NB4 (cell line): ENCODE data around the gene APC.

Experiments used
- DNase-seq: peaks from one replicate; pipeline ENCODE4 v3.0.0; 2010; ENCODE audit warnings: low read depth
- H3K4me3 ChIP-seq: one replicate; pipeline ENCODE4 v1.5.1; 2011; ENCODE audit warnings: mild to moderate bottlenecking, low read depth, low read length, moderate library complexity
- MYC ChIP-seq: IDR thresholded peaks from 2 replicates; pipeline ENCODE4 v1.6.1; 2011; ENCODE audit warnings: low read depth, low read length
- POLR2A ChIP-seq: IDR thresholded peaks from 2 replicates; pipeline ENCODE4 v1.6.1; 2011; ENCODE audit warnings: mild to moderate bottlenecking; ENCODE audit not compliant: insufficient read length; ENCODE audit errors: extremely low read depth
- TF ChIP-seq, protein P1 (sequence below): IDR thresholded peaks from one replicate; pipeline ENCODE4 v1.5.1; 2012; ENCODE audit warnings: low read depth, low read length
- TF ChIP-seq, protein P2 (sequence below): IDR thresholded peaks from 2 replicates; pipeline ENCODE4 v1.6.1; 2011; ENCODE audit warnings: low read depth, low read length

Gene APC

DNA sequence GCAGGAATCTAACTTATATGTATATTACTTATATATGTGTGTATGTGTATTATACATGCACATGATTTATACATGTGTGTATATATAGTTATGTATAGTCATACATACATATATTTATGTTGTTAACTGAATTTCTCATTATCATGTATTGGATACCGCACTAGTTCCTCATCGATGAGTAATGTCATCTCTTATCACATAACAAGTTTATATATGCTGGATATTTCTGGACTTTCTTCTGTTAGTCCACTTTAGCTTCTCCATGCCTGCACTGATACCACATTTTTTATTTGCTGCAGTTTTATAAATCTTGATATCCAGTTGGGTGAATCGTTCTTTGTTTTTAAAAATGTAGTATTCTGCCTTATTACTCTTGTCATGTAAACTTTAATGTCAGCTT, 50.2 kb downstream of the APC start:
- no peak for DNase-seq
- TF ChIP-seq, protein P1, sequence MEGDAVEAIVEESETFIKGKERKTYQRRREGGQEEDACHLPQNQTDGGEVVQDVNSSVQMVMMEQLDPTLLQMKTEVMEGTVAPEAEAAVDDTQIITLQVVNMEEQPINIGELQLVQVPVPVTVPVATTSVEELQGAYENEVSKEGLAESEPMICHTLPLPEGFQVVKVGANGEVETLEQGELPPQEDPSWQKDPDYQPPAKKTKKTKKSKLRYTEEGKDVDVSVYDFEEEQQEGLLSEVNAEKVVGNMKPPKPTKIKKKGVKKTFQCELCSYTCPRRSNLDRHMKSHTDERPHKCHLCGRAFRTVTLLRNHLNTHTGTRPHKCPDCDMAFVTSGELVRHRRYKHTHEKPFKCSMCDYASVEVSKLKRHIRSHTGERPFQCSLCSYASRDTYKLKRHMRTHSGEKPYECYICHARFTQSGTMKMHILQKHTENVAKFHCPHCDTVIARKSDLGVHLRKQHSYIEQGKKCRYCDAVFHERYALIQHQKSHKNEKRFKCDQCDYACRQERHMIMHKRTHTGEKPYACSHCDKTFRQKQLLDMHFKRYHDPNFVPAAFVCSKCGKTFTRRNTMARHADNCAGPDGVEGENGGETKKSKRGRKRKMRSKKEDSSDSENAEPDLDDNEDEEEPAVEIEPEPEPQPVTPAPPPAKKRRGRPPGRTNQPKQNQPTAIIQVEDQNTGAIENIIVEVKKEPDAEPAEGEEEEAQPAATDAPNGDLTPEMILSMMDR: no peak
- no peak for TF ChIP-seq POLR2A
- no peak for TF ChIP-seq MYC
- TF ChIP-seq, protein P2, sequence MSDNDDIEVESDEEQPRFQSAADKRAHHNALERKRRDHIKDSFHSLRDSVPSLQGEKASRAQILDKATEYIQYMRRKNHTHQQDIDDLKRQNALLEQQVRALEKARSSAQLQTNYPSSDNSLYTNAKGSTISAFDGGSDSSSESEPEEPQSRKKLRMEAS: no peak
- H3K4me3 ChIP-seq: no peak overlapping the region

DNA sequence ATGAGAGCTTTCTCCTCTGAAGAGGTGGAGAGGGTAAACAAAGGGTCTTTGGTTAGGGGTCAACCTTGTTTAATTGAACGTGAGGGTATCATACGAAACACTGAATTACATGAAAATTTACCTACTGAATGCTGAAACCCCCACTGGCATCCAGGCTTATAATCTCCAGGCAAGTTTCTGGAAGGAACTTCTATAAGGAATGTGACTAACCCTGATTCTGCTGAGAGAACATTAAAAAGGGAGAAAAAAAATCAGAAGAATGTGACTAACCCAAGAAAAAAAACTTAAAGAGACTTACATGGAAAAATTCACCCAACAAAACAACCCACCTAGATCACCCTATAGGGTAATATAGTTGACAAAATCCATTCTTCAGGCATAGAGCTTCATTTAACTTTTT, 55.5 kb downstream of the APC start:
- TF ChIP-seq POLR2A (no peak), MYC (no peak)
- TF ChIP-seq, protein P2: no peak
- TF ChIP-seq, protein P1: no peak
- H3K4me3 ChIP-seq: no peak overlapping the region
- DNase-seq: no peak

DNA sequence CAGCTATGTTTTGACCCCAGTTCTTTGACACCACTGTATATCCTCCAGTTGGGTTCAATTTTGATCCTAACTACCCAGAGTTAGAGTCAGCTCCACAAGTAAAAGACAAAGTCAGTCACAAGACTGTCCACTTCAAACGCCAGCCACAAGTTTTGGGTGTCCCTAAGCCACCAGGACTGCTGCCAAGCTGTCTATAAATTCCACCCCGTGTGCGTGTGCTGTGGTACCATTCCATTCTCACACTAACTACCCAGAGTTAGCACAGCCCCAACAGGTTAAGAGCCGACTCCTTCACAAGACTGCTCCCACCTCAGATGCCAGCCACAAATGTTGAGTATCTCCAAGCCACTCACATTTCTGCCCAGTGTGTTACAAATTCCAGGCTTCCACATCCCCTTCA, 56.7 kb downstream of the APC start:
- no peak overlapping the region for H3K4me3 ChIP-seq
- no peak for TF ChIP-seq POLR2A
- TF ChIP-seq, protein P1: no peak
- TF ChIP-seq, protein P2: no peak
- no peak for TF ChIP-seq MYC
- no peak for DNase-seq

DNA sequence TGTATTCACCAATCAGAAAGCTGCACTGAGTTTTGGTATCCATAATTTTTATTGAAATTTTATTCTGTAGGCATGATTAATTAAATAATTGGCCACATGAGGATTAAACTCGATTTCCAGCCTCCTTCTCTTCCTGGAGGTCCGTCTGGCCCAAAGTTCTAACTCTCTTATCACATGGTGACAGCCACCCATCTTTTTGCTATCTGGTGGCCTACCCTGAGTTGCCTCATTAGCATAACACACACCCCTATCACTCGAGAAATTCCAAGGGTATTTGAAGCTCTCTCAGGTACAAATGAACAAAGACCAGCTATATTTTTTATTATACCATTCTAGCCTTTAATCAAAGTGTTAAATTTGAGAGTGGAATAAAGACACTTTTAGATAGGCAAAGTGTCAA, 57.7 kb downstream of the APC start:
- H3K4me3 ChIP-seq: no peak overlapping the region
- no peak for DNase-seq
- TF ChIP-seq, protein P1: no peak
- TF ChIP-seq MYC: no peak
- TF ChIP-seq, protein P2: no peak
- TF ChIP-seq POLR2A: no peak

DNA sequence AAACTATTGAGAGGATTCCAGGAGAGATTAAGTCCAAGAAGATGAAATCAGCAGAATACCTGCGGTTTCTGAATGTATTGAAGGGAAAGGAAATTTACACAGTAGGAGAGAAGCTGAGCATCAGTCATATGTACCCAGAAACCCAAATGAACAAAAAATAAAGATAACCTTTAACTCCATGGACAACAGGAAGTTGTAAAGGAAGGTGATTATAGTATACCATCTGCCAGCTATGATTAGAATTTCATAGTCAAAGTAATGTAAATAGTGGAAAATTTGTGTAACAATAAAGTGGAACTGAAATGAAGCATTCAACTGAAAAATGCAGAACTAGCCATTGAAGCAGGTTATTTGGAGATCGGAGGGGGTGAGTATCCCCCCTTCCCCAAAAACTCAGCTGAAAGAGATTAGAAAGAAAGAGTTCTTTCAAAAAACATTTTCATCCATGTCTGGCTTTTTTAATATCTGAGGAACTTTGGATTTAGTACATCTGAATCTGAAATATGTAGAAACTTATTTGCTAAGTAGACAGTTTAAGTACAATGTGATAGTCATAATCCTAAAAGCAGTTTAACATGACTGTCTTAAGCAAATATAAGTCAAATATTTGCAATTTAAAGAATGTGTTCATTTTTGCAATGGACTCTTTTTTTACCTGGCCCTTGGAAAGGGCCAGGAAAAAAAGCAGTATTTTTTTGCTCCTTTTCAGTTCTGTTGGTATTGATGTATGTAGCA, 58.4 kb downstream of the APC start:
- no peak overlapping the region for H3K4me3 ChIP-seq
- no peak for DNase-seq
- TF ChIP-seq MYC (no peak), POLR2A (no peak)
- TF ChIP-seq, protein P1: no peak
- TF ChIP-seq, protein P2: no peak

DNA sequence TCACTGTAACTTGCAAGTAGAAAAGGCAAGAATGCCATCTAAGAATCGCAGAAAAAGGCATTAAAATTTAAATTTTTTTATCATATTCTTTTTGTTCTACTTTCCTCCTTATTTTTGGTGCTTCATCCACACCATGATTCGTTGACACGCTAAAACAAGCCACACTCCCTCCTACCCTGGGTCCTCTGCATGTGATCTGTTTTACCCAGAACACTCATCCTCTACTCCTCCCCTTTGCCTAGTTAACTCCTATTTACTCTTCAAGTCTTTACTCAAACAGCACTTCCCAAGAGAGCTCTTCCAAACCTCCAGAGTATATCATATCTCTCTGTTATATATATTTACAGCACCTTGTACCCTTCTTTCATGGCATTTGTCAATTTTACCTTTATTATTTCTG, 62.0 kb downstream of the APC start:
- TF ChIP-seq, protein P2: no peak
- TF ChIP-seq POLR2A (no peak), MYC (no peak)
- TF ChIP-seq, protein P1: no peak
- no peak for DNase-seq
- no peak overlapping the region for H3K4me3 ChIP-seq
